HepG2 (cell line): Measurements from ENCODE around the gene BCAS3. TPM values are rescaled to one million over a fixed set of nuclear protein-coding genes. Genes with fewer than 3 reads are reported as not detected.
A peak's percentile ranks its signal among the peaks of the same experiment; 100 is the strongest.

Experiments used
- ARID2 ChIP-seq: sonication (generic); formaldehyde crosslinking; IDR thresholded peaks from 2 replicates; pipeline ENCODE4 v1.8.1; 2022; ENCODE audit warnings: mild to moderate bottlenecking, missing genetic modification reagents, borderline replicate concordance
- HNF4G ChIP-seq, 2 experiments: sonication (generic) in 1 of 2; formaldehyde crosslinking in 1 of 2; IDR thresholded peaks; 2 replicates each; pipeline versions ENCODE4 v1.4.0 to v1.6.1; 2011 to 2020; ENCODE audit warnings: borderline replicate concordance in 2 of 2, low read depth in 2 of 2, mild to moderate bottlenecking in 2 of 2, low read length in 1 of 2, missing genetic modification reagents in 1 of 2, moderate library complexity in 1 of 2
- JUND ChIP-seq: sonication (generic); formaldehyde crosslinking; IDR thresholded peaks from 2 replicates; pipeline ENCODE4 v1.8.0; 2022; ENCODE audit warnings: mild to moderate bottlenecking, missing genetic modification reagents
- MTF1 ChIP-seq: sonication (generic); formaldehyde crosslinking; IDR thresholded peaks from 2 replicates; pipeline ENCODE4 v1.5.0; 2020; ENCODE audit warnings: missing genetic modification reagents
- NCOA5 ChIP-seq: sonication (generic); formaldehyde crosslinking; IDR thresholded peaks from 2 replicates; pipeline ENCODE4 v1.4.0; 2020; ENCODE audit warnings: missing genetic modification reagents
- NR2C2 ChIP-seq: sonication (generic); formaldehyde crosslinking; IDR thresholded peaks from 2 replicates; pipeline ENCODE4 v1.4.0; 2020; ENCODE audit warnings: missing genetic modification reagents, mild to moderate bottlenecking, moderate library complexity, borderline replicate concordance
- PRDM4 ChIP-seq: sonication (generic); formaldehyde crosslinking; IDR thresholded peaks from 2 replicates; pipeline ENCODE4 v1.9.0; 2021; ENCODE audit warnings: missing genetic modification reagents, borderline replicate concordance
- RBFOX2 ChIP-seq: fragments of 200-400 bp; formaldehyde crosslinking; IDR thresholded peaks from 2 replicates; pipeline ENCODE4 v1.6.1; 2017; ENCODE audit warnings: low read depth, mild to moderate bottlenecking, low read length
- ZNF280B ChIP-seq: sonication (generic); formaldehyde crosslinking; IDR thresholded peaks from 2 replicates; pipeline ENCODE4 v1.5.0; 2020; ENCODE audit warnings: missing genetic modification reagents, mild to moderate bottlenecking, borderline replicate concordance
- ZNF576 ChIP-seq: sonication (generic); formaldehyde crosslinking; IDR thresholded peaks from 2 replicates; pipeline ENCODE4 v1.4.0; 2020; ENCODE audit warnings: mild to moderate bottlenecking, missing genetic modification reagents
- ZNF747 ChIP-seq: sonication (generic); formaldehyde crosslinking; IDR thresholded peaks from 2 replicates; pipeline ENCODE4 v1.8.1; 2023; ENCODE audit warnings: missing genetic modification reagents, mild to moderate bottlenecking, borderline replicate concordance
- ZSCAN31 ChIP-seq: sonication (generic); formaldehyde crosslinking; IDR thresholded peaks from 2 replicates; pipeline ENCODE4 v1.5.0; 2020; ENCODE audit warnings: low read depth, mild to moderate bottlenecking, missing genetic modification reagents
- polyA plus RNA-seq, 8 experiments: library from polyadenylated mRNA; depleted of rRNA in 3 of 8; stranded (reverse) in 7 of 8; unstranded in 1 of 8; fragments of >200 nt; fragmentation: Illumina TruSeq in 4 of 8; extraction: Trizol in 4 of 8; gene quantifications; 2 replicates each; pipeline versions ENCODE4 v1.2.1 to v1.2.3, GENCODE V29; 2011 to 2016; ENCODE audit warnings: low read depth in 4 of 8, missing spikeins in 1 of 8, mixed read lengths in 1 of 8; ENCODE audit not compliant: insufficient read depth in 1 of 8
- total RNA-seq, 5 experiments: library from RNA; depleted of rRNA; stranded (reverse); fragments of >200 nt; fragmentation: Illumina TruSeq; extraction: Trizol; gene quantifications; 2 replicates each; pipeline ENCODE4 v1.2.3, GENCODE V29; 2016; ENCODE audit warnings: low read depth in 1 of 5
- TF ChIP-seq, protein P1 (sequence below): sonication (generic); formaldehyde crosslinking; IDR thresholded peaks from 2 replicates; pipeline ENCODE4 v1.4.0; 2020; ENCODE audit warnings: missing genetic modification reagents
- TF ChIP-seq, protein P2 (sequence below): fragments of 450-650 bp; IDR thresholded peaks from 2 replicates; pipeline ENCODE4 v1.6.1; 2017
- TF ChIP-seq, protein P3 (sequence below): sonication (generic); formaldehyde crosslinking; IDR thresholded peaks from 2 replicates; pipeline ENCODE4 v1.4.0; 2020; ENCODE audit warnings: missing genetic modification reagents
- TF ChIP-seq, protein P4 (sequence below): sonication (generic); formaldehyde crosslinking; IDR thresholded peaks from 2 replicates; pipeline ENCODE4 v1.8.0; 2022; ENCODE audit warnings: mild to moderate bottlenecking, missing genetic modification reagents; ENCODE audit not compliant: insufficient replicate concordance

Gene BCAS3
- total and polyA plus RNA-seq, 2 of the 13 experiments (the other 11 are each of a cell fraction or from before 2014, with no cell fraction given): 10.7 to 11.2 TPM

DNA sequence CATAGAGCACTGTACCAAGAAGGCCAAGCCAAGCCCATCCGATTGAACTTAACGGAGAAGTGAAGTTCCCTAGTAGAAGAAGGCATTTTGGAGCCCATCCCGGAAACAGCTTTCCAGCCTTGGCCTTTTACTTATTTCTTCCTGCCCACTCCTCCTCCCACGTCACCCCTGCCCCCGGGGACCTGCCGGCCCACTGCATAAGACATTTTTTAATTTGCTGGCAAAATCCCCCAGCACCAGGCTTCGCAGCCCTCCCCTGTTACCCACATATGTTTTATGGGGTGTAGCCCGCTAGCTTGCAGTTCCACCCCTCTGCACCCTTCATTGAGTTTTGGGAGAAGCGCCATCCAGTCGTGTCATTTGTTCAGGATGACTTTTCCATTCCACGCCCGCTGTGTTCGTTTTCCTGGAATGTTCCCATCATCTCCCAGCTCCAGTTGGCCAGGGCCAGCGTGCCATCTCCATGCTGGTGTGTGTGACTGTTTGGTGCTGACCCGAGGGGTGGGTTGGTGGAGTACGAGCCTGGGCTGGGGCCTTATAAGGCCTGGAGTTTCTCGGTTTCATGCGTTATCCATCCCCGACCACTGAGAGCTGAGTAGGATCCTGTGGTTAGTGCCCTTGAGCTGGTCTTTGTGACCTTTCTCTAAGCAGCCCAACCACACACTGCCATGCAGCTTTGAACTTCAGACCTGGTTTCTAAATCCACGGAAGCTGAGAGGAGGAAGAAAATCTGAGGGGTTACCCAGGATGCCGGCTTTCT, 702.0 kb downstream of the BCAS3 start (continued):
- TF ChIP-seq ZNF280B (CRISPR knock-in tag) (peak; percentile 69; the same call in 1 of the 2 replicates), JUND (CRISPR knock-in tag) (no peak), RBFOX2 (no peak), ARID2 (CRISPR knock-in tag) (no peak), ZSCAN31 (peak; percentile 41; the same call in 1 of the 2 replicates), PRDM4 (CRISPR knock-in tag) (no peak), NR2C2 (CRISPR knock-in tag) (0 out of 2 replicates have a peak, but pooled peaks have one; percentile 29), ZNF576 (CRISPR knock-in tag) (no peak), ZNF747 (CRISPR knock-in tag) (no peak), NCOA5 (no peak), HNF4G (IDR thresholded peaks at IDR 0.05; ENCODE audit: borderline replicate concordance, low read depth, low read length) (peak; percentile 55; the same call in 1 of the 2 replicates), HNF4G (CRISPR knock-in tag; IDR thresholded peaks at IDR 0.05; ENCODE audit: borderline replicate concordance, low read depth) (no peak; the same call in 1 of the 2 replicates), MTF1 (CRISPR knock-in tag) (no peak)
- TF ChIP-seq, protein P1, sequence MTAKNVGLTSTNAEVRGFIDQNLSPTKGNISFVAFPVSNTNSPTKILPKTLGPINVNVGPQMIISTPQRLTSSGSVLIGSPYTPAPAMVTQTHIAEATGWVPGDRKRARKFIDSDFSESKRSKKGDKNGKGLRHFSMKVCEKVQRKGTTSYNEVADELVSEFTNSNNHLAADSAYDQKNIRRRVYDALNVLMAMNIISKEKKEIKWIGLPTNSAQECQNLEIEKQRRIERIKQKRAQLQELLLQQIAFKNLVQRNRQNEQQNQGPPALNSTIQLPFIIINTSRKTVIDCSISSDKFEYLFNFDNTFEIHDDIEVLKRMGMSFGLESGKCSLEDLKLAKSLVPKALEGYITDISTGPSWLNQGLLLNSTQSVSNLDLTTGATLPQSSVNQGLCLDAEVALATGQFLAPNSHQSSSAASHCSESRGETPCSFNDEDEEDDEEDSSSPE (CRISPR knock-in tag): no peak; the same call in 1 of the 2 replicates
- TF ChIP-seq, protein P2, sequence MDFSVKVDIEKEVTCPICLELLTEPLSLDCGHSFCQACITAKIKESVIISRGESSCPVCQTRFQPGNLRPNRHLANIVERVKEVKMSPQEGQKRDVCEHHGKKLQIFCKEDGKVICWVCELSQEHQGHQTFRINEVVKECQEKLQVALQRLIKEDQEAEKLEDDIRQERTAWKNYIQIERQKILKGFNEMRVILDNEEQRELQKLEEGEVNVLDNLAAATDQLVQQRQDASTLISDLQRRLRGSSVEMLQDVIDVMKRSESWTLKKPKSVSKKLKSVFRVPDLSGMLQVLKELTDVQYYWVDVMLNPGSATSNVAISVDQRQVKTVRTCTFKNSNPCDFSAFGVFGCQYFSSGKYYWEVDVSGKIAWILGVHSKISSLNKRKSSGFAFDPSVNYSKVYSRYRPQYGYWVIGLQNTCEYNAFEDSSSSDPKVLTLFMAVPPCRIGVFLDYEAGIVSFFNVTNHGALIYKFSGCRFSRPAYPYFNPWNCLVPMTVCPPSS: no peak
- TF ChIP-seq, protein P3, sequence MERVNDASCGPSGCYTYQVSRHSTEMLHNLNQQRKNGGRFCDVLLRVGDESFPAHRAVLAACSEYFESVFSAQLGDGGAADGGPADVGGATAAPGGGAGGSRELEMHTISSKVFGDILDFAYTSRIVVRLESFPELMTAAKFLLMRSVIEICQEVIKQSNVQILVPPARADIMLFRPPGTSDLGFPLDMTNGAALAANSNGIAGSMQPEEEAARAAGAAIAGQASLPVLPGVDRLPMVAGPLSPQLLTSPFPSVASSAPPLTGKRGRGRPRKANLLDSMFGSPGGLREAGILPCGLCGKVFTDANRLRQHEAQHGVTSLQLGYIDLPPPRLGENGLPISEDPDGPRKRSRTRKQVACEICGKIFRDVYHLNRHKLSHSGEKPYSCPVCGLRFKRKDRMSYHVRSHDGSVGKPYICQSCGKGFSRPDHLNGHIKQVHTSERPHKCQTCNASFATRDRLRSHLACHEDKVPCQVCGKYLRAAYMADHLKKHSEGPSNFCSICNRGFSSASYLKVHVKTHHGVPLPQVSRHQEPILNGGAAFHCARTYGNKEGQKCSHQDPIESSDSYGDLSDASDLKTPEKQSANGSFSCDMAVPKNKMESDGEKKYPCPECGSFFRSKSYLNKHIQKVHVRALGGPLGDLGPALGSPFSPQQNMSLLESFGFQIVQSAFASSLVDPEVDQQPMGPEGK (CRISPR knock-in tag): no peak
- TF ChIP-seq, protein P4, sequence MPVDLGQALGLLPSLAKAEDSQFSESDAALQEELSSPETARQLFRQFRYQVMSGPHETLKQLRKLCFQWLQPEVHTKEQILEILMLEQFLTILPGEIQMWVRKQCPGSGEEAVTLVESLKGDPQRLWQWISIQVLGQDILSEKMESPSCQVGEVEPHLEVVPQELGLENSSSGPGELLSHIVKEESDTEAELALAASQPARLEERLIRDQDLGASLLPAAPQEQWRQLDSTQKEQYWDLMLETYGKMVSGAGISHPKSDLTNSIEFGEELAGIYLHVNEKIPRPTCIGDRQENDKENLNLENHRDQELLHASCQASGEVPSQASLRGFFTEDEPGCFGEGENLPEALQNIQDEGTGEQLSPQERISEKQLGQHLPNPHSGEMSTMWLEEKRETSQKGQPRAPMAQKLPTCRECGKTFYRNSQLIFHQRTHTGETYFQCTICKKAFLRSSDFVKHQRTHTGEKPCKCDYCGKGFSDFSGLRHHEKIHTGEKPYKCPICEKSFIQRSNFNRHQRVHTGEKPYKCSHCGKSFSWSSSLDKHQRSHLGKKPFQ (CRISPR knock-in tag): no peak
